Stimulated activated CD8-positive, alpha-beta memory T cell treated with anti-CD3 and anti-CD28 coated beads, Interleukin-12 subunit alpha, Interleukin-12 subunit beta, amount 100 ng/mL, for 24 hours (primary cell): Measurements from ENCODE around the gene LRRC8B.
"Not testable (repeated sequence)": the region's sequence is repeated elsewhere in the genome, so short reads cannot be mapped to it uniquely, and the experiment has no call there.

ENCODE experiments used
- DNase-seq: peaks from one replicate; pipeline ENCODE4 v3.0.0-alpha.2; 2020; ENCODE audit errors: extremely low read depth

Gene LRRC8B

DNA sequence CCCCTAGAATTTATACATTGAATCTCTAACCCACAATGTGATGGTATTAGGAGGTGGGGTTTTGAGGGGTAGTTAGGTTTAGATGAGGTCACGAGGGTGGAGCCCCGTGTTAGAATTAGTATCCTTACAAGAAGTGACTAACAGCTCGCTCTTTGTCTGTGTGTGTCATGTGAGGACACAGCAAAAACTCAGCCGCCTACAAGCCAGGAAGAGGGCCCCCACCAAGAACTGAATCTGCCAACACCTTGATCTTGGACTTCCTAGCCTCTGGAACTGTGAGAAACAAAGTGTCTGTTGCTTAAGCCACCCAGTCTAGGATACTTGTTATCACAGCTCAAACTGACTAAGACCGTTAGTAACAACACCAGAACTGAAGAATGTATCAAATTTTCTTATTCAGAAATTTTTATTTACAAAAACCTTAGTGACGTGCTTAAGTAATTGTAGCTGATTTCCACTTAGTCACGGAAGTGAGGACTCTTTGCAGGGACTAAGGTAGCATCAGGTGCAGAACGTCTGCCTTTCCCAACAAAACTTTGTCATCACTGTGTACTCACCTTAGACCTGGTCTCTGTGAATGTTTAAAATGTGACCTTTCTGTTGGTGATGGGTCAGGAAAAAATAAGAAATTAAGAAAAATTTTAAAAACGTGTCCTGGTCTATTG lies 83.8 kb downstream of the LRRC8B start:
- DNase-seq, result no peak

DNA sequence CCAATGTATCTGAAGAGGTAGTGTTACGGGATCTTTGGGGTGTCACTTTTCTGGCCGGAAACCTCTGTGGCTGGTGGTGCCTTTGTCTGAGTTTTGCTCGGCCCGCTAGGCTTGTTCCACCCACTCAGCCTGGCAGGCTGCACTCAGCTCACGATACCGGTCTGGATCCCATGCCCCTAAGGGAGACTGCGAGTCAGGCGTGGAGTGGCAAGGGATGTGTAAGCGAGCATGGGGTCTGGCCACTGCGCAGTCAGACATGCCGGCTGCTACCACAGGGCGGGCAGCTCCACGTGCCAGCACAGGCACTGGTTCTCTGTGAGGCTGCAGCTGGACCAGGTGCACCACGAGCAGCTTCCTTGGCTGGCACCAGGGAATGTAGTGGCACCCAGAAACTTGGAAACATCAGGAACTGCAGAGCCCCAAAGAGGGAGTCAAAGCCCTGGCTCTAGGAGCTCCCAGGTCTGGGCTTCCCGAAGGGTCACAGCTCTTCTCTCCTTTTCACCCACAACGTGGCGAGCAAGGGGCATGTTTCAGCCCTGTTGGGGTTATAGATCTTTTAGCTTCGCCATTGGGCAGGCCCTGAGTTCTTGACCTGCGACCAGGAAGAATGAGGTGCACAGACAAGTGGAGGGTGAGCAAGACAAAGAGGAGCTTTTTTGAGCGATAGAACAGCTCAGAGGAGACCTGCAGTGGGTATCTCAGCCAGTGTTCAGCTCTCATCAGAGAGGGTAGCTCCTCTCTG lies 84.5 kb downstream of the LRRC8B start:
- no peak for DNase-seq

DNA sequence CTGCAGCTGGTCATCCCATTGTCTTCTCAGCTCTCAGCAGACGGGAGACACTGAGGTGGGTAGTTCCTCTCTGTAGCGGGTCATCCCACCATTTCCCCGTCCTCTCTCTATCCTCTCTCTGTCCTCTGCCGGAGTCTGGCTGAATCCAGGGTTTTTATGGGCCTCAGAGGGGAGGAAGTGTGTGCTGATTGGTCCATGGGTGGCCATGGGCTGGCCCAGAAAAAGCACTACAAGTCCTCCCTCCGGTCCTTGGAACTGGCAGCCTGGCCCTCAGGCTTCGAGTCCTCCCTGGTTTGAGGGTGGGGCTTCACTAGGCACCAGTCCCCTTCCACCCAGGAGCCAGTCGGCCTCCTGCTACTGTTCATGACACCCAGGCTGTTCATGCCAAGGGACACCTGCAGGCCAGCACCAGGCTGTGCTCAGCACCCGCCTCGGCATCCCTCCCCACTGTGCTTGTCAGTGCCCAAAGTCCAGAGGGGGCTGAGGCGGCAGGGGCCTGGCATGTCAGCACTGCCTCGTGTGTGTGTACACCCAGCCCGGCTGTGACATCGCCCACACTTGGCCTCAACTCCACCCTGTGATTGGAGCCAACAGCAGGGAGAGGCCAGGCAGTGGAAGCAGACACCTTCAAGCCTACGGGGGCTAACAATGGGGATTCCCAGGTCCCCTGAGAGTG lies 85.3 kb downstream of the LRRC8B start:
- DNase-seq, result no peak

DNA sequence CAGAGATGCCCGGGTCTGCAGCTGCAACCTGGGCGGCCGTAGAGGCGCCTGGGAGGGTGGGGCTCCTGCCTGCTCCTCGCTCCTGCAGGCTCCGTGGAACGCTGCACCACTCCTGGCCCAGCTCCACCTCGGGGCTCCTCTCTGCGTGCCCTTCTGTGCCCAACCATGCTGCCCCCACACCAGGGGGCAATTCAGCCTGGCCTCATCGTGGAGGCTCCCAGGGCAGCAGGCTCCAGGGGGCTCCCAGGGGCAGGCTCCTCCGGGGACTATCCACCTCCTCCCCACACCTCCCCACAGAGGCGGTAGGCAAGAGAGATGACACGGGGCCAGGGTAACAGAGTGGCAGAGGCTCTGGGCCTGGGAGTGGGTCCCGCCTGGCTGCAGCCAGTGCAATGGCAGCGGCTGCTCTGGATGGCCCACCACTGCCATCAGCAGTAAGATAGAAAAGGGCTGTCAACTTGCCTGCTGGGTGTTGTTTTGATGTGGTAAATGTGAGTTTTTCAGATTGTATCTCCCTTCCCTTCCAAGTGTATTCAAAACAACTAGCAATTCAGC lies 85.9 kb downstream of the LRRC8B start:
- DNase-seq, result no peak

DNA sequence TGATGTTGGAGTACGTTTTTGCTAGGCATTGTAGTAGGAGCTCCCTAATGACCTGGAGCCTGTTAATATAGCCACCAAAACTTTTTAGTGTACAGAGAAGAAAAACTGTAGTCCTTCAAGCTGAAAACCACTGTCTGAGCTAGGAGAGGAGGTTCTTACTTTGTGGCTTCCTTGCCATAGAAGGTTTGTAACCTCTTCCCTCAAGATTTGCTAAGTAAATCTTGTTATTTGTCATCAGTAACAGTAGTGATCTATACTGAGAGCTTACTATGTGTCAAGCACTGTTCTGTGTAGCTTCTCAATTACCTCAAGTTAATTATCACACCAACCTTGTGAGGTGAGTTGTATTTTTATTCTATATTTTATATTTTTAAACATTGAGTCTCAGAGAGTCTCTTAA lies 87.1 kb downstream of the LRRC8B start:
- no peak for DNase-seq

DNA sequence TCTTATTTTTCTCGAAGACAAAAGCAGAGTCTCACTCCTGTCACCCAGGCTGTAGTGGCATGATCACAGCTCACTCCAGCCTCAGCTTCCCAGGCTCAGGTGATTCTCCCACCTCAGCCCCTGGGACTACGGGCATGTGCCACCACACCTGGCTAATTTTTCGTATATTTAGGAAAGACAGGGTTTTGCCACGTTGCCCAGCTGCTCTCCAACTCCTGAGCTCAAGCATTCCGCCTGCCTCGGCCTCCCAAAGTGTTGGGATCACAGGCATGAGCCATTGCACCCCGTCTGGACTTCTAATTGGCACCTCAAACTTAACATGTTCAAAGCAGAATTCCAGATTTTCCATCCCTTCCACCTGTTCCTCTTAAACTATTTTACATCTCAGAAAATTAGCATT lies 89.3 kb downstream of the LRRC8B start:
- DNase-seq, result no peak

DNA sequence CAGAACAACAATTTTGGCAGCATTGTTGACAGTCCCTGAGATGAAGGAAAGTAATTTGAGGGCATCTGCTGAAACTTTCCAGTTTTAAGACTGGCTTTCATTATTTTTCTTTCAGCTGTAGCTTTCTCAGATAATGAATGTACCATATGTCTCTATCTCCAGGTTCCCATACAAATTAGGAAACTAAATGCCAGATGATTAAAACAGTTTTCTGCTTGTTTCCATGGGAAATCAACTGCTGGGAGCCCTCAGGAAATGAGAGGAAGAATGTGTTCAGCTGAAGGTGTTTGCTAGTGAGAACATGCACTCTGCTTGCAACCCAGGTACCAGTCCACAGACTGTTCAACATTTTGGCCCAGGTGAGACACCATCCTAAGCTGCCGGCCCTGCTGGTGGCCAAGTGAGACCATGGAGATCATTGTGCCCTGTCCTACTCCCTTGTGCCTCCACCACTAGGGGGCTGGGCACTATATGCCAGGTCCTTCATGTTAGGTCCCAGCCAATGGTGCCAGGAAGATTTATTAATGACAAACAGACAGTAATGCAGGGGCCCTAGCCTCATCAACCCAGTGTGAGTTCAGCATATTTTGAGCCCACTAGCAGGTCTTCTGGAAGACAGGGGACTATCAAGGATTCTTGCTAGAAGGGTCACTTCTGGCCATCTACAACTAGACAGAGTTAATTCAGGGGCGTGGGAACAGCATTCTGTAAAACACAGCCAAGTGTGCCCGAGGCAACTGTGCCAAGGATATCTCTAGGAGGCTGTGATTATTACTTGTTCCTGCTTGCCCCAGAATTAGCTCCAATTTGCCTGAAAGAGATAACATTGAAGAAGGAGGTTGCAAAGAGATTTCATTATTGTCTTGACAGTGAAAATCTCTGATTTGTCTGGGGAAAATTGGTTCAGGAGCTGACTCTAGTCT lies 91.3 kb downstream of the LRRC8B start:
- no peak for DNase-seq

DNA sequence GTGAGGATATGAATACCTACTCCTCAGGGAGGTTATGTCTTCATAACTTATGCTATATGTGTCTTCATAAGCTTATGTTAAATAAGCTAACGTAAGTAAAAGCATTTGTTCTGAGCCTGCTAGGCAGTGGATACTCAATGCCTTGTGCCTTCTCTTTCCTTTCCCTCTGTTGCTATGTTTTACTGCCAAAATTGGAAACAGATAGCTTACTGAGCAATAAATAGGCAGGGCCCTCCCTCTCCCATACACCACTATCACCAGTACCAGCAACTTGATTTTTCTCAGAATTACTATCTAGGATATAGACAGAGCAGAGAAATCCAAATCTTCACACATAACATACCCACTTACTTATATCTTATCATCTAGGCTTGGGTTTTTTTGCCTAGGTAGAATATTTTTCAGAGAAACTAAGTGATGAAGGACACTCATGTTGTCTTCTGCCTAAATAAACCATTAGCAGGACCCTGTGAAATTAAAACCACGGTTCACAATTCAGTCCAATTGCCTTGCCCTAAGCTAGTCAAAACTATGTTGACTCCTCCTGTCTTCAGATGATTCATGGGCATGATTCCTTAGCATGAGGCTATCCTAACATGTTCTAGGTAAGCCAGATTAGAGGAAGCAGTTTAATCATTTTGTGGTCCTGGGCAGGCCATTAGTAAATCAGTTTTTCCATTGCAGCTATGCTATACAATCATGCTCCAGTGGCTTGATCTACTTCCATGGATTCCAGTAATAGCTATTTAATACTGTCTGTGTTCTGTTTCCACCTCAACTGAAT lies 92.4 kb downstream of the LRRC8B start:
- DNase-seq, result no peak

DNA sequence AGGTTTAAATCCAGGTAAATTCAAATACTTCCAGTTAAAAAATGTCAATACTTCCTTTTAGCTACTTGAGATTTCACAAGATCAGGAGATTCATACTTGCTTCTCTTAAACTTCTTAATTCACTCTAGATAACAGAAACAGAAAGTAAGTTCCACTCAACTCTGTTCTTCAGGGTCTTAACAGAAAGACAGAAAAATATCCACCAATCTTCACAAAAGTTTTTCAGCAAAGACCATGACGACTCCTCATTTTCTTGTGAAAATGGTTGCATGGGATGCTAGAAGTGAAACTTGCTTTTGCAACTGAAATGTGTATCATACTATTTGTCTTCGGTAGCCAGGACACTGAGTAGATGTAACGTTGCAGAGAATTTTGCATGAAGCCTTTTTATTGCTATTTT lies 96.0 kb downstream of the LRRC8B start:
- no peak for DNase-seq

DNA sequence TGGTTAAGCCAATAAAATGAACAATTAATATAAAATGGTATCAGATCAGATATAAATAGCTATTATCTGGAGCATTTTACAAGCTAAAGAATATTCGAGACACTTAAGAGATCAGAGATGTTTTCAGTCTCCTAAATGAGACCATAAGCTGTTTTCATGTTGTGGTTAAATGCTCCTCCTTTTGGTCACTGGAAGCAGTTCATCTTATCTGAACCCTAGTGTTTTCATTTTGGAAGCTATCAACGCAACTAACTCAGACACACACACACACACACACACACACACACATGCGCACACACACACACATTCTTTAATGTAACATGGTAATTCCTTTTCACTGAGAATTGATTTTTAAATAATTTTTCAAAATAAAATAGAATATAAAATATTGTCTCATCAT lies 98.3 kb downstream of the LRRC8B start:
- DNase-seq, result no peak

DNA sequence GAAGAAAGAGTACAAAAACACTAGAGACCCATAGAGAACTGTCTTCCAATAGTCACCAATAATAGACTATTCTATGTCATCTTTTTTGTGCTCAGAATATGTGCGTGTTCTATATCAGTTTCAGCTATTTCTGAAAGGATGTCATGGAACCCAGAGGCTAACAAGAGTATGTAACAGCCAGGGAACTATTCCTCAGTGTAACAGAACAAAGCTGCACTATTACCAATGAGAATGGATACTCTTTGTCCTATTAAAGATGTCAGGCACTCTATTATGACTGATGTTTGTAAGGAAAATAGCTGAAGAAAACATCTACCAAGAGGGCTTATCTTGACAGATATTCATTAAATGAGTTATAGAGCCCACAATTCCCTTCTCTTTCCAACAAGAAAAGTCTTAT lies 99.7 kb downstream of the LRRC8B start:
- DNase-seq, result no peak

DNA sequence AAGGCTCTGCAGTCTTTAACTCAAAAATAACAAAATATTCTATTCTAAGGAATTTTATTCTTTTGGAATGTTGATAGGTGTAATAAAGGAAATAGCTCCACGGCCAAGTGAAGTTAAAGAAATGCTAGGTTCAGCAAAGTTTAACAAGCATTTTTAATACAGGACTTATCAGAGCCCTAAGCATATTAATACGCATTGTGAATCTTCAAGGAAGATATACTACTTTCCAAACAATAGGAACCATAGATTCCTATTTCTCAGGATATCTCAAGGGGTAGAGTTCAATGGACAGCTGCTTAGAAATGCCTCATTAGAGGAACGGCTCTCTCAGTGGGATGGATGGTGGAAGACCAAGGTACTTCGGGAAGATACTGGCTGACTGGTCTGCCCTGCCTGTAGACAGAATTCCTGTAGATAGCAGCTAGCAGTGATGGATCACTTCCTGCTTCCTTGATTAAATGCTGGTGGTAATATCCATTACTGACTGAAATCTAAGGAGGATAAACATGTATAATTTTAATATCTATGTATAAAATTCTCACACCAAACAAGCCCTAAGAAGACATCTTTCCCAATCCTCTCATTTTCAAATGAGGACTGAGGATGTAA lies 100.2 kb downstream of the LRRC8B start:
- no peak for DNase-seq

DNA sequence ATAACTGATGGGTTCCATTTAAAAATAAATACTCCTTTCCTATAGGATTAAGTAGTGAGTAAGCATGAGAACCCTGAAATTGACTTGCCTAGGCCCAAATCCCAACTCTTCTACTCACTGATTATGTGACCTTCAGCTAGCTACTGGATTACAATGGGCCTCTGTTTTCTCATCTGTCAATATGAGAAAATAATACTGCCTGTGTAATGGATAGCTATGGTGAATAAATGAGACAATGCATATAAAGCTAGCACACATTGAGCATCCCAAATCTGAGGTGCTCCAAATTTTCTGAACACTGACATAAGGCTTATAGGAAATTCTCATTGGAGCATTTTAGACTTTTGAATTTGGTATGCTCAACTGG lies 103.0 kb downstream of the LRRC8B start:
- no peak for DNase-seq

DNA sequence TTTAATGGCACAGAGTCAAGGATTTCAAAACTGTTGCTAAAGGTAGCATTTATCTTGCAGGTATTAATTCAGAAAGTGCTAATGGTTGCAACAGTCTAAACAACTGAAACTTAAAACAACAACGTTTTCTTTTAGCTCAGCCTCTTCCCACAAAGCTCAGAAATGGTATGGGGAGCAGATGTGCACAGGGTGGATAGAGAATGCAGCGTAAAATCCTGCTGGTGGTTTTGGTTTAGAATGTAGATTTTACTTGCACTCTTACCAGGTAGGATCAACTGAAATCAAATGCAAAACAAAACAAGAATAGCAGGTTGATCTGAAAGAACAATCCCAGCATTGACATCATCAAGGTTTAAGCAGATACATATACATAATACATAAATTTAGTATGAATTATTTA lies 104.5 kb downstream of the LRRC8B start:
- no peak for DNase-seq

DNA sequence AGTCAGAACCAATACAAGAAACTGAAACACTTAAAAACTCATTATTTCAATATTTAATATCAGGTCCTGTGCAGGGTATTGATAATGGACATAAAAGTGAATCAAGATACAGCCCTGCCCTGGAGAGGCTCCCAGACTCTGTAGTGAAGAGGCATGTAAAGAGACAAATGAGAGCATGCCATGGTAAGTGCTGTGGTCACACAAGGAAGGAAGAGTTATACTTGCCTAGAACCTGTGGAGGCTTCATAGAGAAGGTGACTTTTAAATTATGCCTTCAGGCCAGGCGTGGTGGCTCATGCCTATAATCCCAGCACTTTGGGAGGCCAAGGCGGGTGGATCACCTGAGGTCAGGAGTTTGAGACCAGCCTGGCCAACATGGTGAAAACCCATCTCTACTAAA lies 105.0 kb downstream of the LRRC8B start:
- DNase-seq, result not testable (repeated sequence)

DNA sequence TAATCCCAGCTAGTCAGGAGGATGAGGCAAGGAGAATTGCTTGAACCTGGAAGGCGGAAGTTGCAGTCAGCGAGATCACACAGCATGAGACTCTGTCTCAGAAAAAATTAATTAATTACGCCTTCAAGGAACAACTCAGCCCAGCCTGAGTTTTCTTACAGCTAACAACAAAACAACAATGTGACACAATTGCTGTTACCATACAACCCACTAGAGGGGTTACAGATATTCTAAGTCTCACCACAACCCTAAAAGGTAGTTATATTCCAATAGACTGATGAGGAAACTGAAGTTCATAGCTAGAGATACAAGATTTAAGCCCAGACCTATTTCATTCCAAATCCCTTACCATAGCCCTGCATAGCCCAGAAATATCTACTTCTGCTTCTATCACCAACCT lies 105.4 kb downstream of the LRRC8B start:
- no peak for DNase-seq

DNA sequence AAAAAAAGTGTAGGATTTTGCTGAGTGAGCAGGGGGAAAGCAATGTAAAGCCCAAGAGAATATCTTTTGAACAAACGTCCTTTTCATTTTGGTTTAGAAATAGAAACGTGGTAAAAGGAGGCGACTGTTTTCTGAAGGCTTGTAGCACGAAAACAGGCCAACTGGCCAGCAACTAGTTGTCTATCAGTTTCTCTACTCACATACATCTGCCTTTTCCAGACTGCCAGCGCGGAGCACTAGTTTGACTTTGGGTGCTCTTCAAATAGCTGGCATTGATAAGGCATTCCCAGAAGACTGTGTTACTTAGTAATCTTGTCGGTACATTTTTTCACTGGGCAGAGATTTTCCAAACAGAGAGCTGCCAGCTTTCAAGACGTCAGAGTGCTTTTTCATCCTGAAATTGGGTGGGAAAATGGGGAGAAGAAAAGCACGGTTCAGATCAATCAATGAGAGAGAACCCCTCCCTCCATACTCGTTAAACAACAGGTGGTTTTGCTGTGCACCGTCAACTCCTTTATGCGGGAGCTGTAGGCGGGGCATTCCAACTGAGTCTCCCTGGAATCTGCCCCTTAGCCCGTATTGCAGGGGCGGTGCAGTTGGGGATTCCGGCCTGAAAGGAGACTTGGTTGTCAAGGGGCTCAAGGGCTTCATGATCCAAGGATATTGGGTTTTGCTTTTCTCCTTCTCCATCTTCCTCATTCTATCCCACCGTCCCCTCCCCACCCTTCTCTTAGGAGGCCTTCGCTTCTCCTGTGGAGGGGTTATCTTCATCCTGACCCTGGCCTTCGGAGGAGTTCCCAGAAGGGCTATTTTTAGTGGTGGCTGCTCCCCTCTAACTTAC lies 107.4 kb downstream of the LRRC8B start:
- DNase-seq, result no peak

DNA sequence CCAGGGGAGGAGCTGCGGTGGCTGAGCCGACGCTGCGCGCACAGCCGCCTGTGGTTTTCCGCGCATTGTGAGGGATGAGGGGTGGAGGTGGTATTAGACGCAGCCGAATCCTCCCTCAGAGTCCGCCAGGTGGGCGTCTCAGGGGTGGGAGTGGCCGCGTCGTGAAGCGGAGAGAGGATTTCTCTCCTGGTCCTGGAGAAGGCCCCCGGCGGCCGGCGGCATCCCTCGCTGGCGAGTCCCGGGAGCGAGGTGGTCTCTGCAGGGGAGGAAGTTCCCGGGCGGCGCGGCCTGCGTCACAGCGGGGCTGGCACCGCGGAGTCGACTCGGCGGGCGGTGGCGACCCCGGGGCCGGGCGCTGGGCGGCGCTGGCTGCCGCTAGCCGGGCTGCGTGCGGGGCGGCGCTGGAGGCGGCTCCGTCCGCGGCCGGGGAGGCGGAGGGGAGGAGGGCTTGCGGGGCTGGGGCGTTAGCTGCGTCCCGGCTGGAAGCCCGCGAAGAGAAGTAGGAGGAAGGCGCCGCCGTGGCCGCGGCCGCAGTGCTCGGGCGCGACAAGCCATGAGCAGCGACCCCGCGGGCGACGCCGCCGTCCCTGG lies 108.1 kb downstream of the LRRC8B start, which contains the start of gene LRRC8C:
Gene LRRC8C (plus strand): TSS at position 464 of the 591 bp plus-strand sequence. CDS start 53,354 bp downstream, outside the sequence.
- DNase-seq, result peak; percentile 69

DNA sequence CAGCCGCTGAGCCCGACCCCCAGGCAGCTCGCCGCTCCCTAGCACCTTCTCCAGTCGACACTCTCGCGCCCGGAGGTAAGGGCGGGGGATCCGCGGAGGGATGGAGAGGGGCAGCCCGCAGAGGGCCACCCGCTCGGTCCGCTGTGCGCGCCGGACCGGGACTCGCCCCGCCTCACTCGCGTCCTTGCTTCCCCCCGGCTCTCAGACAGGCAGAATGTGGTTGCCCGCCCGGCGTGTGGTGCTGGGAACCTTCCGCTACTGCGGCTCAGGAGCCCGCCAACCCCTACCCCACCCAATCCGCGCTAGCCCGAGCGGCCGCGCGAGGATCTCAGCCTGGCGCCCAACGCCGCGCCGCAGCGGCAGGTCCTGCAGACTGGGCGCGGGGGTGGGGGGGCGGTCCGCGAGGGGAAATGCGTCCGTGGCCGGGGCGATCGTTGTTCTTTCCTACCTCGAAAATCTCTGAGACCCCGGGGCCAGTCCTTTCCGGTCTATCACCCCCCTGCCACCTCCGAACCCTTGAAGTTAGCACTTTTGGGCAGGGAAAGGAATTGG lies 108.7 kb downstream of the LRRC8B start:
- DNase-seq, result no peak
